GM23338 (cell line): ENCODE data around the gene MYD88.

Experiments
- CREB1 ChIP-seq: fragments of 250-450 bp; sonication (Bioruptor Pico); IDR thresholded peaks from 2 replicates; pipeline ENCODE4 v1.5.0; 2020; ENCODE audit warnings: low read depth, mild to moderate bottlenecking, moderate library complexity
- CTCF ChIP-seq, 2 experiments: fragments of 200-600 bp in 1 of 2; sonication (generic) in 1 of 2; conservative IDR thresholded peaks; 2 replicates each; pipeline versions ENCODE4 v1.5.1 to v1.6.1; 2016 to 2017; ENCODE audit warnings: antibody characterized with exemption in 2 of 2, low read depth in 2 of 2, mild to moderate bottlenecking in 2 of 2, moderate library complexity in 1 of 2
- POLR2AphosphoS5 ChIP-seq: IDR thresholded peaks from 2 replicates; pipeline ENCODE4 v1.6.1; 2016; ENCODE audit warnings: antibody characterized with exemption, low read depth

GRCh38 chr3:38158472-38158871 lies 20.0 kb downstream of the MYD88 start:
- no peak for TF ChIP-seq CTCF (conservative IDR thresholded peaks at IDR 0.05; ENCODE audit: low read depth in 2 of 2)
- TF ChIP-seq POLR2AphosphoS5 = no peak
- no peak for TF ChIP-seq CREB1
